SU-DHL-6 (cell line): ENCODE results near the gene KCNK2.

Experiments
- CTCF ChIP-seq: fragments of 200-600 bp; sonication (generic); IDR thresholded peaks from one replicate; pipeline ENCODE4 v1.5.1; 2017; ENCODE audit warnings: antibody characterized with exemption, mild to moderate bottlenecking, low read length, moderate library complexity; ENCODE audit not compliant: insufficient read depth, poor library complexity, severe bottlenecking
- EZH2phosphoT487 ChIP-seq: fragments of 200-600 bp; sonication (generic), shearing (Covaris generic); conservative IDR thresholded peaks from 2 replicates; pipeline ENCODE4 v1.6.1; 2018; ENCODE audit warnings: mild to moderate bottlenecking, antibody characterized with exemption, low read length, moderate library complexity, mixed read lengths

DNA sequence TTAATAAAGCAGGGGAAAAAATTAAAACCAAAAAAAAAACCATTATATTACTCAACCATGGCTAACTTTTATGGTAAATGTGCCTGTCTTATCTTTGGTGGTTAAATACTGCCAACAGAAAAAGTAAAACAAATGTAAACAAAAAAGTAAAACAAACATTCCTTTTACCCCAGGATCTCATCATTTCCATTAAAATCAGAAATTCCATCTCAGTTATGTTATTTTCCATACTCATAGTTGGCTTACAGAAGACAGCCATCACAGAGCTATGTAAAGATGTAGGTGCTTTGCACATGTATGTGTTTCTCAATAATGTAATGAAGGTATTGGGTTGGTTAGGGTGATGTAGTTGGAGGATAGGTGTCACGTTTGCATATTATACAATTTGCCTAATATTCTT lies 185.0 kb downstream of the KCNK2 start:
- TF ChIP-seq CTCF, result no peak
- TF ChIP-seq EZH2phosphoT487, result no peak
